Panc1 (cell line): ENCODE measurements around the gene MYH11.

ENCODE experiments used
- POLR2AphosphoS5 ChIP-seq: IDR thresholded peaks from 2 replicates; pipeline ENCODE4 v1.6.1; 2012; ENCODE audit warnings: mild to moderate bottlenecking, low read depth, low read length, moderate library complexity
- TCF7L2 ChIP-seq: IDR thresholded peaks from 2 replicates; pipeline ENCODE4 v1.6.1; 2011; ENCODE audit warnings: mild to moderate bottlenecking, low read depth, low read length, inconsistent platforms
- TF ChIP-seq, protein P1 (sequence below): fragments of 450-650 bp; IDR thresholded peaks from 2 replicates; pipeline ENCODE4 v1.5.1; 2017; ENCODE audit warnings: mild to moderate bottlenecking

DNA sequence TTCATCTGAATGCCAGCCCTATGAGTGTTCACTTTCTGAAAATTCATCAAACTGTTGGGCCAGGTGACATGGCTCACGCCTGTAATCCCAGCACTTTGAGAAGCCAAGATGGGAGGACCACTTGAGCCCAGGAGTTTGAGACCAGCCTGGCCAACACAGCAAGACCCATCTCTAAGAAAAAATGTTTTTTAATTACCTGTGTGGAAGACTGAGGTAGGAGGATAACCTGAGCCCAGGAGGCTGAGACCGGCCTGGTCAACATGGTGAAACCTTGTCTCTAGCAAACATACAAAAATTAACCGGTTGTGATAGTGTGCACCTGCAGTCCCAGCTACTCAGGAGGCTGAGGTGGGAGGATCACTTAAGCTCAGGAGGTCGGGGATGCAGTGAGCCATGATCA, 10.3 kb downstream of the MYH11 start:
- TF ChIP-seq TCF7L2: no peak
- TF ChIP-seq, protein P1, sequence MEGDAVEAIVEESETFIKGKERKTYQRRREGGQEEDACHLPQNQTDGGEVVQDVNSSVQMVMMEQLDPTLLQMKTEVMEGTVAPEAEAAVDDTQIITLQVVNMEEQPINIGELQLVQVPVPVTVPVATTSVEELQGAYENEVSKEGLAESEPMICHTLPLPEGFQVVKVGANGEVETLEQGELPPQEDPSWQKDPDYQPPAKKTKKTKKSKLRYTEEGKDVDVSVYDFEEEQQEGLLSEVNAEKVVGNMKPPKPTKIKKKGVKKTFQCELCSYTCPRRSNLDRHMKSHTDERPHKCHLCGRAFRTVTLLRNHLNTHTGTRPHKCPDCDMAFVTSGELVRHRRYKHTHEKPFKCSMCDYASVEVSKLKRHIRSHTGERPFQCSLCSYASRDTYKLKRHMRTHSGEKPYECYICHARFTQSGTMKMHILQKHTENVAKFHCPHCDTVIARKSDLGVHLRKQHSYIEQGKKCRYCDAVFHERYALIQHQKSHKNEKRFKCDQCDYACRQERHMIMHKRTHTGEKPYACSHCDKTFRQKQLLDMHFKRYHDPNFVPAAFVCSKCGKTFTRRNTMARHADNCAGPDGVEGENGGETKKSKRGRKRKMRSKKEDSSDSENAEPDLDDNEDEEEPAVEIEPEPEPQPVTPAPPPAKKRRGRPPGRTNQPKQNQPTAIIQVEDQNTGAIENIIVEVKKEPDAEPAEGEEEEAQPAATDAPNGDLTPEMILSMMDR: no peak
- TF ChIP-seq POLR2AphosphoS5: no peak
